GM13977 (cell line): Measurements from ENCODE around the gene SPACDR.
"Not testable (repeated sequence)": the region's sequence is repeated elsewhere in the genome, so short reads cannot be mapped to it uniquely, and the experiment has no call there.

Experiments used
- DNase-seq: peaks from one replicate; pipeline ENCODE4 v3.0.0; 2012; ENCODE audit warnings: low spot score
- CTCF ChIP-seq: IDR thresholded peaks from 2 replicates; pipeline ENCODE4 v1.5.1; 2012; ENCODE audit warnings: mild to moderate bottlenecking, control low read depth; ENCODE audit not compliant: insufficient read depth; ENCODE audit errors: extremely low read depth, missing control alignments
- in situ Hi-C: fragments of 300-500 bp; cut with MboI; formaldehyde crosslinking; loops from one replicate; pipeline ENCODE4 v1.12.0; 2022; ENCODE audit warnings: low sequenced_read_pairs, low pct_unique_long_range_greater_than_20kb, mixed read lengths, inconsistent platforms; ENCODE audit not compliant: unreplicated experiment

Gene SPACDR

GRCh38 chr7:100444311-100445278 lies 19.5 kb downstream of the SPACDR start:
- TF ChIP-seq CTCF: no peak
- in situ Hi-C loops: no loop called here
- no peak for DNase-seq

GRCh38 chr7:100443096-100443840 lies 20.8 kb downstream of the SPACDR start:
- TF ChIP-seq CTCF: no peak
- DNase-seq: no peak
- in situ Hi-C loops: no loop called here

GRCh38 chr7:100441641-100442535 lies 22.2 kb downstream of the SPACDR start:
- in situ Hi-C loops: no loop called here
- TF ChIP-seq CTCF: no peak
- no peak for DNase-seq

GRCh38 chr7:100439244-100439643 lies 24.8 kb downstream of the SPACDR start:
- DNase-seq, in situ Hi-C loops: not testable (repeated sequence)

- in situ Hi-C loops, DNase-seq: not testable (repeated sequence)
Measured at GRCh38 chr7:100438731-100439130, 25.3 kb downstream of the SPACDR start.

- TF ChIP-seq CTCF: no peak
- in situ Hi-C loops: no loop called here
- no peak for DNase-seq
Measured at GRCh38 chr7:100438172-100438571, 25.9 kb downstream of the SPACDR start.
